Osteocyte (in vitro differentiated cells): ENCODE results near the gene OARD1. TPM values are rescaled to one million over a fixed set of nuclear protein-coding genes. Genes with fewer than 3 reads are reported as not detected.
A peak's percentile ranks its signal among the peaks of the same experiment; 100 is the strongest.
"Not testable (repeated sequence)": the region's sequence is repeated elsewhere in the genome, so short reads cannot be mapped to it uniquely, and the experiment has no call there.

ENCODE experiments used
- DNase-seq: peaks from one replicate; pipeline ENCODE4 v3.0.0; 2021; ENCODE audit warnings: mixed read lengths; ENCODE audit not compliant: unreplicated experiment; ENCODE audit errors: extremely low spot score
- H3K27ac Mint-ChIP-seq: one replicate; pipeline ENCODE4 v1.8.0; 2021; ENCODE audit warnings: mild to moderate bottlenecking, mixed read lengths; ENCODE audit not compliant: unreplicated experiment
- H3K27me3 Mint-ChIP-seq: one replicate; pipeline ENCODE4 v1.8.0; 2021; ENCODE audit warnings: mixed read lengths; ENCODE audit not compliant: unreplicated experiment
- H3K36me3 Mint-ChIP-seq: one replicate; pipeline ENCODE4 v1.8.0; 2021; ENCODE audit warnings: mixed read lengths; ENCODE audit not compliant: unreplicated experiment
- H3K4me1 Mint-ChIP-seq: one replicate; pipeline ENCODE4 v1.8.0; 2021; ENCODE audit warnings: mixed read lengths; ENCODE audit not compliant: unreplicated experiment
- H3K4me3 Mint-ChIP-seq: one replicate; pipeline ENCODE4 v1.8.0; 2021; ENCODE audit warnings: mild to moderate bottlenecking, moderate library complexity, mixed read lengths; ENCODE audit not compliant: unreplicated experiment
- H3K9me3 Mint-ChIP-seq: one replicate; pipeline ENCODE4 v1.8.0; 2021; ENCODE audit warnings: mixed read lengths; ENCODE audit not compliant: unreplicated experiment
- total RNA-seq: library from RNA; stranded (reverse); gene quantifications from 2 replicates; pipeline ENCODE4 v1.2.1, GENCODE V29; 2021
- TF ChIP-seq, protein P1 (sequence below): fragments of 200-600 bp; sonication (generic); IDR thresholded peaks from 2 replicates; pipeline ENCODE4 v1.5.0; 2021; ENCODE audit warnings: antibody characterized with exemption, mild to moderate bottlenecking, moderate library complexity

The OARD1 gene
- total RNA-seq, 1 donor from 2014 or later, result 17.2 TPM

DNA sequence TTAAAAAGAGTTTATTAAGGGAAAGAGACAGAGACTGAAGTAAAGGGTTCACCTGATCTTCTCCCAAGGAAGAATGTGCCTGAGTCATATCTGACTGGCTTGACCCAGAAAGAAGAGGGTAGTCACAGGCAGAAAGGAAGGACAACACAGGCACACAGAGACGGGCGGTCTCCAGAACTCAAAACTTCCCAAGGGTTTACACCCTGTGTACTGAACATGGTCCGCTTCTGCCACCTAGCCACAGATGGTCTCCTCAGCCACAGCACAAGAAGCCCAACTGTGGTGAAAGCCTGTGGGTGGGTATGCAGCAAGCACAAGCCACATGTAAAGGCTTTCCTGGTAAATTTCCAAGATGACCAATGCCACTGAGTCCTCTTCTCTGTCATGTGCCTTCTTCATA lies 50.3 kb downstream of the OARD1 start:
- DNase-seq, result no peak
- TF ChIP-seq, protein P1, sequence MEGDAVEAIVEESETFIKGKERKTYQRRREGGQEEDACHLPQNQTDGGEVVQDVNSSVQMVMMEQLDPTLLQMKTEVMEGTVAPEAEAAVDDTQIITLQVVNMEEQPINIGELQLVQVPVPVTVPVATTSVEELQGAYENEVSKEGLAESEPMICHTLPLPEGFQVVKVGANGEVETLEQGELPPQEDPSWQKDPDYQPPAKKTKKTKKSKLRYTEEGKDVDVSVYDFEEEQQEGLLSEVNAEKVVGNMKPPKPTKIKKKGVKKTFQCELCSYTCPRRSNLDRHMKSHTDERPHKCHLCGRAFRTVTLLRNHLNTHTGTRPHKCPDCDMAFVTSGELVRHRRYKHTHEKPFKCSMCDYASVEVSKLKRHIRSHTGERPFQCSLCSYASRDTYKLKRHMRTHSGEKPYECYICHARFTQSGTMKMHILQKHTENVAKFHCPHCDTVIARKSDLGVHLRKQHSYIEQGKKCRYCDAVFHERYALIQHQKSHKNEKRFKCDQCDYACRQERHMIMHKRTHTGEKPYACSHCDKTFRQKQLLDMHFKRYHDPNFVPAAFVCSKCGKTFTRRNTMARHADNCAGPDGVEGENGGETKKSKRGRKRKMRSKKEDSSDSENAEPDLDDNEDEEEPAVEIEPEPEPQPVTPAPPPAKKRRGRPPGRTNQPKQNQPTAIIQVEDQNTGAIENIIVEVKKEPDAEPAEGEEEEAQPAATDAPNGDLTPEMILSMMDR, result peak; percentile 51
- Mint-ChIP-seq H3K27ac (peak overlapping the region; percentile 19), H3K9me3 (no peaks in the 10 kb centered on the region), H3K36me3 (no peaks in the 10 kb centered on the region), H3K27me3 (no peaks in the 10 kb centered on the region), H3K4me3 (no peak overlapping the region), H3K4me1 (peaks cover 23% of the 10 kb centered on the region)

DNA sequence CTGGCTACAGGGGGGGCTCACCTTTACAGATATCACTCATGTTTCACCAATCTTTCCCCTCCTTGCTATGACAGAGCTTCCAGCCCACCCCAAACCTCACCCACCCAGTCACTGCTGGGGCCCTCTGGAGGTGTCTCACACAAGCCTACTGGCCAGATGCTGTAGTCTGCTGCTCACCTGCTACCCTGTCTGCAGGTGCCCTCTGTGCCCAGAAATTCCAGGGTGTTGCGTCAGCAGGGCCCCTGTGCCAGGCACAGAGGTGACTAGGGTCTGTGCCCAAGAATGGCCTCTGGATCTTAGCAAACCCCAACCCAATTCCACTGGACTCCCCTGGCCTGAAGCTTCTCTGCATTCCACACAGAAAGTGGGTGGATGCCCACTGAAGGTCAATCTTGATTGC lies 54.5 kb downstream of the OARD1 start:
- TF ChIP-seq, protein P1, result no peak
- no peak for DNase-seq
- H3K27ac Mint-ChIP-seq, result no peak overlapping the region
- H3K27me3 Mint-ChIP-seq, result peaks cover 5% of the 10 kb centered on the region
- H3K9me3 Mint-ChIP-seq, result no peaks in the 10 kb centered on the region
- H3K4me3 Mint-ChIP-seq, result no peak overlapping the region
- H3K4me1 Mint-ChIP-seq, result peaks cover 13% of the 10 kb centered on the region
- no peaks in the 10 kb centered on the region for H3K36me3 Mint-ChIP-seq

DNA sequence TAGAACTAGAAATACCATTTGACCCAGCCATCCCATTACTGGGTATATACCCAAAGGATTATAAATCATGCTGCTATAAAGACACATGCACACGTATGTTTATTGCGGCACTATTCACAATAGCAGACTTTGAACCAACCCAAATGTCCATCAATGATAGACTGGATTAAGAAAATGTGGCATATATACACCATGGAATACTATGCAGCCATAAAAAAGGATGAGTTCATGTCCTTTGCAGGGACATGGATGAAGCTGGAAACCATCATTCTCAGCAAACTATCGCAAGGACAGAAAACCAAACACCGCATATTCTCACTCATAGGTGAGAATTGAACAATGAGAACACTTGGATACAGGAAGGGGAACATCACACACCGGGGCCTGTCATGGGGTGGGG lies 56.3 kb downstream of the OARD1 start:
- not testable (repeated sequence) for H3K9me3 Mint-ChIP-seq, H3K27ac Mint-ChIP-seq, DNase-seq, H3K4me1 Mint-ChIP-seq, H3K4me3 Mint-ChIP-seq, H3K36me3 Mint-ChIP-seq
- peaks cover 12% of the 10 kb centered on the region for H3K27me3 Mint-ChIP-seq

DNA sequence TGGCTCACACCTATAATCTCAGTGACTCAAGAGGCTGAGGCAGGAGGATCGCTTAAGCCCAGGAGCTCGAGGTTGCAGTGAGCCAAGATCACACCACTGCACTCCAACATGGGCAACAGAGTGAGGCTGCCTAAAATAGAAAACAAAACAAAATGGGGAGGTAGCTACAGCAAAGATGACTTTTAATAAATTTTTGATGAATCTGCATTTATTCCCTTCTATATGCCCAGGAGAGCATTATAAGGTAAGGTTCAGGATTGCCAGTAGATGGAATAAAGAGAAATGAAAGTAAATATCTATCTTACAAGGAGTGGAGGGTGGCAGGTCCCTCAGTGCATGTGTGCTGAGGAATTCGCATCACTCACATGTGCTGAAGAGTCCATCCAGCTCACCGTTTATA lies 57.4 kb downstream of the OARD1 start:
- TF ChIP-seq, protein P1, result no peak
- H3K4me3 Mint-ChIP-seq, result no peak overlapping the region

More for the DNA sequence above, 57.4 kb downstream of the OARD1 start:
- Mint-ChIP-seq H3K9me3 (no peaks in the 10 kb centered on the region), H3K27me3 (peaks cover 14% of the 10 kb centered on the region), H3K36me3 (no peaks in the 10 kb centered on the region), H3K27ac (no peak overlapping the region), H3K4me1 (no peaks in the 10 kb centered on the region)
- no peak for DNase-seq

Other genes with a start within 250 kb of the OARD1 start
- 0.51 and 0.76 TPM in 2 replicates for gene UNC5CL, start 33.1 kb downstream of the OARD1 start, total RNA-seq
- not detected in 2 replicates for gene TSPO2, start 29.9 kb downstream of the OARD1 start, total RNA-seq
- gene APOBEC2, start 19.2 kb downstream of the OARD1 start, total RNA-seq, result not detected in 2 replicates
- gene NFYA, start 618 bp upstream of the OARD1 start, total RNA-seq, result 26.0 and 26.9 TPM in 2 replicates
- not detected in 2 replicates for gene TREML1, start 82.0 kb upstream of the OARD1 start, total RNA-seq
- gene TREM2, start 90.8 kb upstream of the OARD1 start, total RNA-seq, result not detected in 2 replicates
- not detected in 2 replicates for gene TREML2, start 128.8 kb upstream of the OARD1 start, total RNA-seq
- gene TREML4, start 156.0 kb upstream of the OARD1 start, total RNA-seq, result not detected in 2 replicates
- not detected in 2 replicates for gene TREM1, start 214.3 kb upstream of the OARD1 start, total RNA-seq